IMR-90 (cell line): Measurements from ENCODE around the gene MAML2. TPM values are rescaled to one million over a fixed set of nuclear protein-coding genes. Genes with fewer than 3 reads are reported as not detected.

Experiments used
- ATAC-seq: fragments of 200-7000 bp; cut with Tn5 transposase; 2 replicates; pipeline ENCODE4 v1.9.1; 2020; ENCODE audit warnings: low read depth, mild to moderate bottlenecking, moderate library complexity
- BruUV-seq: library from RNA; stranded (reverse); fragments of 400-500 nt; replicated peaks from 2 replicates; lab custom pipeline; 2021; lab: Mats Ljungman, UMichigan
- CTCF ChIA-PET: fragments of 300-600 bp; formaldehyde crosslinking; extraction: SDS; loops from one replicate; lab custom pipeline; 2021; ENCODE audit warnings: antibody characterized with exemption; lab: Yijun Ruan, JAX
- POLR2A ChIA-PET: fragments of 300-600 bp; sonication (Branson Sonifier 250); formaldehyde crosslinking; loops from one replicate; lab custom pipeline; 2022; ENCODE audit warnings: antibody characterized with exemption; ENCODE audit not compliant: unreplicated experiment; lab: Charles Lee
- DNase-seq: peaks from one replicate; pipeline ENCODE4 v3.0.0; 2013
- H2AFZ ChIP-seq: replicated peaks from 2 replicates; pipeline ENCODE3; 2013; ENCODE audit warnings: low read length, mild to moderate bottlenecking; ENCODE audit not compliant: poor library complexity
- H2AK5ac ChIP-seq: 2 replicates; pipeline ENCODE4 v1.6.1; 2013; ENCODE audit warnings: low read depth, low read length, inconsistent platforms
- H2AK9ac ChIP-seq: replicated peaks from 2 replicates; pipeline ENCODE3; 2013; ENCODE audit warnings: mild to moderate bottlenecking, low read depth, low read length, moderate library complexity; ENCODE audit not compliant: poor library complexity
- H2BK120ac ChIP-seq: 2 replicates; pipeline ENCODE4 v1.6.1; 2013; ENCODE audit warnings: low read depth, low read length, inconsistent platforms
- H2BK15ac ChIP-seq: 3 replicates; pipeline ENCODE4 v1.6.1; 2013; ENCODE audit warnings: low read depth, low read length, inconsistent platforms
- H2BK20ac ChIP-seq: 2 replicates; pipeline ENCODE4 v1.6.1; 2013; ENCODE audit warnings: low read depth, mild to moderate bottlenecking, inconsistent platforms, low read length, moderate library complexity
- H2BK5ac ChIP-seq: 2 replicates; pipeline ENCODE4 v1.6.1; 2013; ENCODE audit warnings: mild to moderate bottlenecking, low read depth, low read length, inconsistent platforms; ENCODE audit not compliant: poor library complexity, severe bottlenecking
- H3K14ac ChIP-seq: replicated peaks from 2 replicates; pipeline ENCODE4 v1.6.1; 2013; ENCODE audit warnings: low read depth, low read length, inconsistent platforms
- H3K18ac ChIP-seq: 2 replicates; pipeline ENCODE4 v1.6.1; 2013; ENCODE audit warnings: low read depth, low read length, control low read depth
- H3K23ac ChIP-seq: 2 replicates; pipeline ENCODE4 v1.6.1; 2013; ENCODE audit warnings: low read depth, low read length, inconsistent platforms
- H3K27ac ChIP-seq: 2 replicates; pipeline ENCODE4 v1.5.1; 2013; ENCODE audit warnings: mild to moderate bottlenecking, control low read depth, low read length; ENCODE audit not compliant: insufficient read depth
- H3K27me3 ChIP-seq: 2 replicates; pipeline ENCODE4 v1.6.1; 2013; ENCODE audit warnings: low read length; ENCODE audit not compliant: control insufficient read depth, insufficient read depth
- H3K36me3 ChIP-seq: 2 replicates; pipeline ENCODE4 v1.6.1; 2013; ENCODE audit warnings: low read length, mixed read lengths; ENCODE audit not compliant: control insufficient read depth, insufficient read depth
- H3K4ac ChIP-seq: 2 replicates; pipeline ENCODE4 v1.6.1; 2013; ENCODE audit warnings: low read depth, low read length, inconsistent platforms
- H3K4me1 ChIP-seq: 2 replicates; pipeline ENCODE4 v1.6.1; 2013; ENCODE audit warnings: low read length, mixed read lengths; ENCODE audit not compliant: control insufficient read depth, insufficient read depth
- H3K4me2 ChIP-seq: 2 replicates; pipeline ENCODE4 v1.6.1; 2013; ENCODE audit warnings: low read depth, mild to moderate bottlenecking, control low read depth, low read length, moderate library complexity
- H3K4me3 ChIP-seq: 2 replicates; pipeline ENCODE4 v1.5.1; 2013; ENCODE audit warnings: low read depth, mild to moderate bottlenecking, control low read depth, low read length, moderate library complexity; ENCODE audit not compliant: insufficient read depth
- H3K56ac ChIP-seq: 2 replicates; pipeline ENCODE4 v1.6.1; 2013; ENCODE audit warnings: low read length, inconsistent platforms; ENCODE audit not compliant: insufficient read depth; ENCODE audit errors: extremely low read depth
- H3K79me1 ChIP-seq, 2 experiments: 2 replicates each; pipeline ENCODE4 v1.6.1; 2013; ENCODE audit warnings: low read length in 2 of 2, inconsistent platforms in 1 of 2, low read depth in 1 of 2
- H3K9ac ChIP-seq: 2 replicates; pipeline ENCODE4 v1.6.1; 2013; ENCODE audit warnings: low read depth, low read length, control low read depth
- H3K9me1 ChIP-seq: 2 replicates; pipeline ENCODE4 v1.6.1; 2013; ENCODE audit warnings: low read length, inconsistent platforms; ENCODE audit not compliant: insufficient read depth
- H3K9me3 ChIP-seq: 2 replicates; pipeline ENCODE4 v1.6.1; 2013; ENCODE audit warnings: low read length; ENCODE audit not compliant: control insufficient read depth, insufficient read depth
- H4K20me1 ChIP-seq: 2 replicates; pipeline ENCODE4 v1.6.1; 2013; ENCODE audit warnings: low read length, inconsistent platforms; ENCODE audit not compliant: insufficient read depth
- H4K5ac ChIP-seq: 2 replicates; pipeline ENCODE4 v1.6.1; 2013; ENCODE audit warnings: mild to moderate bottlenecking, low read depth, low read length, control low read depth
- H4K8ac ChIP-seq, 2 experiments: 2 replicates each; pipeline ENCODE4 v1.6.1; 2013; ENCODE audit warnings: low read depth in 2 of 2, low read length in 2 of 2, control low read depth in 1 of 2, inconsistent platforms in 1 of 2
- H4K91ac ChIP-seq: 2 replicates; pipeline ENCODE4 v1.6.1; 2013; ENCODE audit warnings: low read depth, low read length, inconsistent platforms; ENCODE audit not compliant: insufficient read depth
- BHLHE40 ChIP-seq: fragments of 150-350 bp; IDR thresholded peaks from 2 replicates; pipeline ENCODE4 v1.6.1; 2016; ENCODE audit warnings: mild to moderate bottlenecking, low read depth, low read length
- CEBPB ChIP-seq: IDR thresholded peaks from 2 replicates; pipeline ENCODE4 v1.6.1; 2012; ENCODE audit warnings: low read depth, low read length, improper control_type of control experiment
- CTCF ChIP-seq: conservative IDR thresholded peaks from 2 replicates; pipeline ENCODE4 v1.5.1; 2012; ENCODE audit warnings: mild to moderate bottlenecking, low read depth, low read length, improper control_type of control experiment
- FOS ChIP-seq: fragments of 150-350 bp; IDR thresholded peaks from 2 replicates; pipeline ENCODE4 v1.6.1; 2016; ENCODE audit warnings: low read depth, low read length
- MAFK ChIP-seq: IDR thresholded peaks from 2 replicates; pipeline ENCODE4 v1.6.1; 2012; ENCODE audit warnings: low read depth, low read length, improper control_type of control experiment
- MAZ ChIP-seq: IDR thresholded peaks from 2 replicates; pipeline ENCODE4 v1.6.1; 2012; ENCODE audit warnings: low read depth, mild to moderate bottlenecking, low read length, improper control_type of control experiment, moderate library complexity, borderline replicate concordance
- MXI1 ChIP-seq: IDR thresholded peaks from 2 replicates; pipeline ENCODE4 v1.6.1; 2012; ENCODE audit warnings: low read depth, mild to moderate bottlenecking, low read length, moderate library complexity, borderline replicate concordance
- NFE2L2 ChIP-seq: fragments of 150-350 bp; IDR thresholded peaks from 2 replicates; pipeline ENCODE4 v1.6.1; 2016; ENCODE audit warnings: low read depth, mild to moderate bottlenecking, low read length
- POLR2A ChIP-seq: IDR thresholded peaks from 2 replicates; pipeline ENCODE4 v1.6.1; 2012; ENCODE audit warnings: mild to moderate bottlenecking, low read depth, low read length
- RFX5 ChIP-seq: IDR thresholded peaks from 2 replicates; pipeline ENCODE4 v1.8.0; 2012; ENCODE audit warnings: low read depth, mild to moderate bottlenecking, low read length, moderate library complexity
- USF2 ChIP-seq: fragments of 150-350 bp; IDR thresholded peaks from 2 replicates; pipeline ENCODE4 v1.6.1; 2017; ENCODE audit warnings: mild to moderate bottlenecking, antibody characterized with exemption, low read length, low read depth
- dilution Hi-C: fragments of 300-500 bp; cut with HindIII; formaldehyde crosslinking; loops from one replicate; pipeline ENCODE4 v1.14.3; 2018; ENCODE audit warnings: low sequenced_read_pairs; ENCODE audit not compliant: unreplicated experiment
- in situ Hi-C: fragments of 300-500 bp; cut with MboI; formaldehyde crosslinking; loops from 3 replicates; pipeline ENCODE4 v1.14.3; 2019; ENCODE audit warnings: low sequenced_read_pairs, inconsistent platforms, mixed read lengths
- intact Hi-C: fragments of 100-400 bp; cut with micrococcal nuclease; formaldehyde crosslinking; loops from 2 replicates; pipeline ENCODE4 v1.10.0; 2022
- polyA plus RNA-seq, 3 experiments: library from polyadenylated mRNA; depleted of rRNA; stranded (reverse); fragments of >200 nt; gene quantifications; 2 replicates each; pipeline ENCODE4 v1.2.3, GENCODE V29; 2012; ENCODE audit warnings: low replicate concordance in 1 of 3
- total RNA-seq: library from RNA; depleted of rRNA; stranded (reverse); fragments of >200 nt; gene quantifications from 2 replicates; pipeline ENCODE4 v1.2.3, GENCODE V29; 2012

Gene MAML2
- total and polyA plus RNA-seq, 2 of the 4 experiments (the other 2 are of a cell fraction) = 15.0 to 19.5 TPM

- Histone ChIP-seq H3K4me2 (peak overlapping the region; percentile 63; the same call in 1 of the 2 replicates), H2BK15ac (no peak overlapping the region), H3K27me3 (no peaks in the 10 kb centered on the region), H3K36me3 (no peaks in the 10 kb centered on the region), H2BK20ac (peak overlapping the region; percentile 77), H2AFZ (no peak overlapping the region), H3K18ac (peak overlapping the region; percentile 83), H4K20me1 (no peaks in the 10 kb centered on the region; the same call in 1 of the 2 replicates), H4K8ac (peak overlapping the region in 1 of 2 experiments; percentile 56; a peak in 2 of 4 replicates), H2BK5ac (peak overlapping the region; percentile 84), H3K9ac (no peak overlapping the region), H2AK9ac (no peak overlapping the region), H2BK120ac (peak overlapping the region; percentile 53; the same call in 1 of the 2 replicates), H3K9me1 (peaks cover 13% of the 10 kb centered on the region), H3K9me3 (no peaks in the 10 kb centered on the region), H3K14ac (peak overlapping the region; percentile 34; the same call in 1 of the 2 replicates), H3K27ac (peak overlapping the region; percentile 72; the same call in 1 of the 2 replicates), H2AK5ac (peak overlapping the region; percentile 9; the same call in 1 of the 2 replicates), H3K4me3 (no peak overlapping the region), H3K56ac (no peak overlapping the region; the same call in 1 of the 2 replicates), H4K5ac (peak overlapping the region; percentile 91), H3K4me1 (peaks cover 28% of the 10 kb centered on the region), H3K79me1 (peaks cover 27 to 75% of the 10 kb centered on the region in 2 experiments), H3K23ac (no peak overlapping the region), H4K91ac (peak overlapping the region; percentile 29; the same call in 1 of the 2 replicates), H3K4ac (peak overlapping the region; percentile 57)
- CTCF ChIA-PET = no interaction called here
- DNase-seq (peak; percentile 89), ATAC-seq (peak; percentile 33)
- in situ Hi-C loops (no loop called here), intact Hi-C loops (no loop called here), dilution Hi-C loops (no loop called here)
- no TSS peak for BruUV-seq
- TF ChIP-seq MAFK (no peak), POLR2A (no peak), NFE2L2 (no peak), RFX5 (no peak), MAZ (no peak), BHLHE40 (peak; percentile 68), CTCF (no peak), USF2 (no peak), MXI1 (no peak), CEBPB (peak; percentile 99), FOS (peak; percentile 96)
- POLR2A ChIA-PET = no interaction called here
Observed at GRCh38 chr11:96263238-96263763, 79.7 kb downstream of the MAML2 start.
